DMS153 treated with DMSO at 0.1 percent for 48 hours (cell line): ENCODE data around the gene CTNNA2.

Experiments
- DNase-seq: peaks from one replicate; lab custom pipeline; 2025; ENCODE audit not compliant: unreplicated experiment; lab: John Stamatoyannopoulos, UW

Gene CTNNA2

GRCh38 chr2:79846878-79847277, 334.0 kb downstream of the CTNNA2 start:
- DNase-seq, result no peak

- no peak for DNase-seq
Observed at GRCh38 chr2:79849241-79849640, 336.4 kb downstream of the CTNNA2 start.

DNA sequence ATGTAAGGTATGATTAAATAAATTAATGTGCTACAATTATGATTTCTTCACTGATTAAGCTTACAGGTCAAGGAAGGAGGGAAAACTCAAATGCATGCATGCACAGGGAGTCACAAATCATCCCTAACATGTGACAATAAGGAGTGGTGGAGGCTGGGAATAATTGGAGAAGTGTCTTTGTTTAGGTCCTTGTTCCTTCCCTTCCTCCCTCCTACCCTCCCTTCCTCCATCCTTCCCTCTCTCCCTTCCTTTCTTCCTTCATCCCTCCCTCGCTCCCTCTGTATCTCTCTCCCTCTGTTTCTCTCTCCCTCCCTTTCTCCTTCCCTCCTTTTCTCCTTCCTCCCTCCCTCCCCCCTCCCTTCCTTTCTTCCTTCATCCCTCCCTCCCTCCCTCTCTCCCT, 337.1 kb downstream of the CTNNA2 start:
- DNase-seq, result no peak

- DNase-seq, result no peak
Observed at GRCh38 chr2:79850912-79851311, 338.1 kb downstream of the CTNNA2 start.

- peak; percentile 12 for DNase-seq
Observed at GRCh38 chr2:79855264-79856006, 342.6 kb downstream of the CTNNA2 start.

DNA sequence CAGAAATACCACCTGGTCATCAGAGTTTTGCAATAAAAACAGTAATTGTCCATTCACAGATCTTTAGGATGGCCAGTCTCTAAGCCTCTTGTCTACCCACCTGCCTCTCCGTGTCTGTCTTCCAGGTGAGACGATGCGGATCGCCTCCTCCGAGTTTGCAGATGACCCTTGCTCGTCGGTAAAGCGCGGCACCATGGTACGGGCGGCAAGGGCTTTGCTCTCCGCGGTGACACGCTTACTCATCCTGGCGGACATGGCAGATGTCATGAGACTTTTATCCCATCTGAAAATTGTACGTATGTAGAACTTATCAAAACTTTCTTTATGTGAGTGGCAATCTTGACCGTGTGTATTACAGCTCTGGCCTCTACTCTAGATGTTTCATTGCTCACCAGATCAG, 345.0 kb downstream of the CTNNA2 start:
- no peak for DNase-seq

DNA sequence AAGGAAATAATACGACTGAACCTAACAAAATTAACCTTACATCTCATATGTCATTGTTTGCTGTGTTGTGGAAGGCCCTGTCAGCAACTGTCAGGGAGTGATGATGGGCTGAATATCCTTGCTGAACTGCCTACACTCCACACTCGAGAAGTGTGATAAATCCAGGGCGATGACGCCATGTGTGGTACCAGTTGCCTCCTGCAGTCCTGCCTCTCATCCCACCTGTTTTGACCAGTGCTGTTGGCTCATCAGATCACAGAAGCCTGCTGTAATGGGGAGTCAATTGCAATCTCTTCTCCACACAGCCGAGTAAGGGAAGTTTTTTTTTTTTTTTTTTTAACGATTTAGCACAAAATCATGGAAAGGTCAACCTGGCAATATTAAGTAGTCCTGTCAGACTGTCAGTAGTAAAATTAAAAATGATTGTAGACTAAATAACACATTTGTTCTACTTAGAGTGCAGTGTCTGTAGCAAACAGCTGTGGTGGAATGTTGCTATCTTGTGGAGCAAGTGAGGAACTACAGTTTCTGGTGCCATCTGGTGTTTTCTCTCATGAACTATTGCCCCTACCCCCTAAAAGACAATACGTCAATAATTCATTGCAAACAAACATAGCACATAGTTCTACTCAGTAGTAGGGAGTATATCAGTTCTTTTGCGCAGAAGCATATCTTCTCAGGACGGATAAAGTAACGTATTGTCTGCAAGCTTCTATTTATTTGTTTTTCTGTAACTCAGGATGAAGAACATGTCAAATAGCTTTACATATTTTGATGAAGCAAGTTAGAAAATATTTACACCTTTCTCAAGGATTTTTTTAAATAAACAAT, 347.6 kb downstream of the CTNNA2 start:
- no peak for DNase-seq

- no peak for DNase-seq
Observed at GRCh38 chr2:79861059-79861374, 348.2 kb downstream of the CTNNA2 start.

DNA sequence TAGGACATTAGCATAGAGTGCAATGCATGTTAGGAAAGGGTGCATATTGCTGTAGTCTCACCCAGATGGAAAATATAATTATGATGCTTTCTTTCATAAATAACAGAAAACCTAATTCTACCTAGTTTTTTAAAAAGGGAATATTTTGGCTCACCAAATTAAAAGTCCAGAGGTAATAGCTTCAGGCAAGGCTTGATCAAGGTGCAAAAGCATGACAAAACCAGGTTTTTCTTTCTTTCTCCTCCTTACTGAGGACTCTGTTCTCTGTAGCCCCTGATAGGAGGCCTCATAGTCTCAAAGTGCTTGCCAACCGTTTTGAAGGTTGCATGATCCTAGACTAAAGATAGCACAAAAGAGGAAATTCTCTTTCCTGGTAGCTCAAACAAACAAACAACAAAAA, 349.9 kb downstream of the CTNNA2 start:
- no peak for DNase-seq

- DNase-seq, result no peak
Observed at GRCh38 chr2:79872656-79873055, 359.8 kb downstream of the CTNNA2 start.

DNA sequence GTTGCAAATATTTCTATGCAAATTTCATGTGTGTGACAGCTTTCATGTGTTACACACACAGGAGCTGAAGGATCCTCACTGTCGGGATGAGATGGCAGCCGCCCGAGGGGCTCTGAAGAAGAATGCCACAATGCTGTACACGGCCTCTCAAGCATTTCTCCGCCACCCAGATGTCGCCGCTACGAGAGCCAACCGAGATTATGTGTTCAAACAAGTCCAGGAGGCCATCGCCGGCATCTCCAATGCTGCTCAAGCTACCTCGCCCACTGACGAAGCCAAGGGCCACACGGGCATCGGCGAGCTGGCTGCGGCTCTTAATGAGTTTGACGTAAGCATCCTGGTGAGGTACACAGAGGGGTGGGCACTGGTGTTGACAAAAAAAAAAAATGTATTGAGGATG, 361.2 kb downstream of the CTNNA2 start:
- no peak for DNase-seq

- no peak for DNase-seq
Observed at GRCh38 chr2:79876430-79876829, 363.6 kb downstream of the CTNNA2 start.

DNA sequence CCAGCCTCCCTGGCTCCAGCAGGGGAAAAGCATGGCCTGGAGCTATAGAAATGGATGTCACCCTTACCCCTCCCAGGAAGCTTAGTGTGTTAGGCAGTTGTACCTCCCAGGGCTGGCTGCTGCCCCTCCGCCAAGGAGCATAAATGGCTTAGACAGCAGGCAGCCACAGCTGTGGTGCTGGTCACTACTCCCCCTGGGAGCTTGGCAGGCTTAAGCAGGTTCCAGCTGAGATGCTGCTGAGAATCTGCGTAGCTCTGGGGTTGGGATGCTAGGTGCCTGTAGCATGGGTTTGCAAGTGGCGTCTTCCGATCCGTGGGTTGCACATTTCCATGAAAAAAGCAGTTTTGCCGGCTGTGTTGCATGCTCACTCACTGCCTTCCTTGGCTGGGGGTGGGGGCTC, 369.7 kb downstream of the CTNNA2 start:
- DNase-seq, result no peak

GRCh38 chr2:79887747-79888374, 375.0 kb downstream of the CTNNA2 start:
- peak; percentile 56 for DNase-seq

DNA sequence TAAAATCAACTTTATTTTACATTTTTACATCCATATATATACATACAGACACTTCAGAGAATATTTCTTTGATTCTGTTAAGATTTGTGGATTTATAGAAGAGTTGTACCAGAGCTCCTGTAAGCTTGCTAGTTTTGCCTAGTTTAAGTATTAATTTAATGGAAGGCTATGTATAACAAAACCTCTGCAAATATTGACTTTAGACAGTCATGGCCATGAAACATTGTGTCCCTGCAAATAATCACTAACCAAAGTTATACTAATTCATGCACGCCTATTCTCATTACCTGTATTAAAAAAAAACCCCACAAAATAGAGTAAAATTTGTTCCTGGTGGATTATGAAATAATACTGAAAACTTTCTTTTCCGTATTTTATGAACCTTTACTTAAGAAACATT, 379.3 kb downstream of the CTNNA2 start:
- no peak for DNase-seq

DNA sequence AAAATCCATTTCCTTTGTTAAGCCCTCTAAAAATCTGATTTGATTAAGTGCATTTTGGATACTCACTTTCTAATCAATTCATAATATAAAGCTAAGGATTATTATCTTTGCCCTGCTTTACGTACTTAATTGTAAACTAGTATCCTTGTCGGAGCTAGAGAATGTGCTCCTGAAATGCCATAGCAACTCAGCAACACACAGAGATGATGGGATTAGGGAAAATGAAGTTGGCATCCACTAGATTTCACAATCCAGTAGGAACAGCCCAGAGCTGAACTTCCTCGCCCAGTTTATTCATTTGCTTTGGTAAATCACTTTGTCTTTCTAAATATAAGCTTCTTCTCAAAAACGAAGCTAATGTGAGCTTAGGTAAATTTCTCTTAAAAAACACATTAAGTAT, 386.3 kb downstream of the CTNNA2 start:
- DNase-seq, result no peak

GRCh38 chr2:79901161-79901560, 388.3 kb downstream of the CTNNA2 start:
- no peak for DNase-seq

GRCh38 chr2:79903222-79904000, 390.6 kb downstream of the CTNNA2 start:
- DNase-seq, result no peak

GRCh38 chr2:79906139-79906890, 393.5 kb downstream of the CTNNA2 start:
- no peak for DNase-seq

DNA sequence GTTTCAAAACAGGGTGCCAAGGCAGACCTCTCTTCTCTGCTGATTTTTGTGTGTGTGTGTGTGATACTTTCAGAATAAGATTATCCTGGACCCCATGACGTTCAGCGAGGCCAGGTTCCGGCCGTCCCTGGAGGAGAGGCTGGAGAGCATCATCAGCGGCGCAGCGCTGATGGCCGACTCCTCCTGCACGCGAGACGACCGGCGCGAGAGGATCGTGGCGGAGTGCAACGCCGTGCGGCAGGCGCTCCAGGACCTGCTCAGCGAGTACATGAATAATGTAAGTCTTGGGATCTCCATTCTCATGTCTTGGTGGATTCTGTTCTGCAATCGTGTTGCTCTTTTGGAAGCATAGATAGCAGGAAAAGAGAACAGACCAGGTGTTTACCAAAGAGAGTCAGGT, 396.7 kb downstream of the CTNNA2 start:
- DNase-seq, result no peak

DNA sequence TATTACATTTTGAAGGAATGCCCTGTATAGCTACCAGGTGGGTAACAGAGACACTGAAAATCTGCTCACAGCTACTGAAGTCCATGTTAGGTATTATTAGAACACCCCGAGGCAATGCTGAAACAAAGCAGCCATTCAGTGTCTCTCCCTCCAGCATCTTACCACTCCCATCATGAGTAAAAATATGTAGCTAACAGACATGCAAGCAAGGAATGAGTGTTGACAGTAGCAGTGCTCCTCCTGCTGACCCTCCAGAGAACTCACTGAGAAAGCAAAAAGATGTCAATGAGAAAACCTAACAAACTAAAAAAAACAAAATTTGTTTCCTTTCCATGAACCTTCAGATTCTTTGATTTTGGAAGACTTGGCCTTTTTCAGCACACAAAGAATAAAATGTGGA, 397.8 kb downstream of the CTNNA2 start:
- no peak for DNase-seq
